ENCODE results near the gene FAM241B. TPM values are rescaled to one million over a fixed set of nuclear protein-coding genes. Genes with fewer than 3 reads are reported as not detected.

Gene FAM241B, protein sequence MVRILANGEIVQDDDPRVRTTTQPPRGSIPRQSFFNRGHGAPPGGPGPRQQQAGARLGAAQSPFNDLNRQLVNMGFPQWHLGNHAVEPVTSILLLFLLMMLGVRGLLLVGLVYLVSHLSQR
- 10 to 100 TPM; 11.1 to 12.3 TPM for total RNA-seq

DNA sequence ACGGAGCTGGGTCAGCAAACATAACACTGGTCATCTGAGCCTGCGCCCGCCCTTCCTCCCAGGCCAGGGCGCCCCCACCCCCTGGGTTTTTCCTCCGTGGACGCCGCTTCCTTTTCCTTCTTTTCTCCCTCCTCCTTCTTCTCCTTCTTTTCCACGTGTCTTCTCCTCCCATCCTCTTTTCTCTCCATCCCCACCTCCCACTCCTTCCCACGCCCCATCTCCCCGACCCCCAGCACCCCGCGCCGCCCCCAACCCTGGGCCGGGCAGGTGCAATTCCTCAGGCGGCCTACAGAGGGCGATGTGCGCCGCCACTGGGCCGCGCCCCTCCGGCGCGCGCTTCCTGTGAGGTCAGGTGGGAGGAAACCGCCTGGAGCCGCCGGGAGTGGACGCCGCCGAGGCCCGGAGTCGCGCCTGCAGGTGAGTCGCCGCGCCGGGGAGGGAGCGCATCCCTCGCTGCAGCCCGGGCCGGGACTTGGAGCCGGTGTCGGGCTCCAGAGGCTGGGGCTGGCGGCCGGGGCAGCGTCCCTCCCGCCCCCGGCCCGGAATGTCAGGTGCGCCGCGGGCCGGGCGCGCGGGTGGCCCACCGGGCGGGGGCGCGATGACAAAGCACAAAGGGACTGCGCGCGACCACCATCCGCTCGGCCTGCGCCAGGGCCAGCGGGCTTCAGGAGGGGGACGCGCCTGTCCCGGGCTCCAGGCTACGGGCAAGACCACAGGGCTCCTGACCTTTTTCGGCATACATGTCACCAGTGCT lies at the start of gene FAM241B:
Gene FAM241B (plus strand): TSS at position 351 of the 754 bp plus-strand sequence. CDS start 1,497 bp downstream, outside the sequence.
- CTCF ChIA-PET, result interaction anchor here (0.7 to 2.1 kb wide), 8 partner anchors 7 to 114 kb away, joined by 3 to 12 read pairs (median 6); partner anchors contain the start of gene NEUROG3

GRCh38 chr10:69580435-69580834 lies 49.6 kb upstream of the FAM241B start:
- Mint-ChIP-seq H3K27me3 (ENCODE audit: low read depth) (peaks cover 35% of the 10 kb centered on the region), H3K4me1 (ENCODE audit: low read depth) (no peaks in the 10 kb centered on the region), H3K4me3 (no peak overlapping the region), H3K36me3 (ENCODE audit: low read depth) (no peaks in the 10 kb centered on the region), H3K27ac (no peak overlapping the region), H3K9me3 (no peaks in the 10 kb centered on the region)
- DNase-seq, result no peak
- CTCF ChIA-PET, result interaction anchor here (0.7 kb wide), 1 partner anchor 172 kb away, joined by 3 read pairs; no protein-coding TSS in a partner anchor
- intact Hi-C loops (cut with micrococcal nuclease), result no loop called here

More for the DNA sequence above, at the start of gene FAM241B:
- peaks cover 3% of the 10 kb centered on the region for H3K9me3 Mint-ChIP-seq
- peak; percentile 85 for DNase-seq
- intact Hi-C loops (cut with micrococcal nuclease), result loop anchor here (2.0 kb wide), 1 partner anchor 221 kb away; no protein-coding TSS in a partner anchor
- H3K27me3 Mint-ChIP-seq (ENCODE audit: low read depth), result no peaks in the 10 kb centered on the region
- peaks cover 2% of the 10 kb centered on the region for H3K36me3 Mint-ChIP-seq (ENCODE audit: low read depth)
- peak within 1 kb of the TSS; percentile 72 for H3K4me3 Mint-ChIP-seq
- H3K4me1 Mint-ChIP-seq (ENCODE audit: low read depth), result peaks cover 5% of the 10 kb centered on the region
- H3K27ac Mint-ChIP-seq, result no peak within 1 kb of the TSS

DNA sequence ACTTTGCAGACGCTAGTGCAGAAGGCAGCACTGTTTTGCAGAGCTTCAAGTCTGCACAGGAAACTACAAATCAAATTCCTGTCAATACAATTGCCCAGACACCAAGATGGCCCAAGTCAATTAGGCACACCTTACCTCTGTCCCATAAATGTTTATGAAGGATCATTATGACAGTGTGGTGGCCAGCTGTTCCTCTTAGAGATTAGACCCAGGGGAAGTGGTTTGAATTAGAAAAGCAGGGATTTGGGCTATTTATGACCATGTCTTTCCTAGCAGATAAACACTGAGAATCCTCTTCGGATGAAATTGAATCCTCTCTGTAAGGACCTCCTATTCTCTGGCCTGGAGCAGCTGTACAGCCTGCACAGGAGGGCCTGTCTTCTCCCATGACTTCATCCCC lies 46.9 kb upstream of the FAM241B start:
- DNase-seq, result no peak
- CTCF ChIA-PET, result interaction anchor here (1.3 kb wide), 1 partner anchor 54 kb away, joined by 4 read pairs; no protein-coding TSS in a partner anchor
- no peaks in the 10 kb centered on the region for H3K36me3 Mint-ChIP-seq (ENCODE audit: low read depth)
- H3K27me3 Mint-ChIP-seq (ENCODE audit: low read depth), result peaks cover 20% of the 10 kb centered on the region
- H3K9me3 Mint-ChIP-seq, result no peaks in the 10 kb centered on the region
- H3K27ac Mint-ChIP-seq, result no peak overlapping the region
- intact Hi-C loops (cut with micrococcal nuclease), result no loop called here
- H3K4me3 Mint-ChIP-seq, result no peak overlapping the region
- H3K4me1 Mint-ChIP-seq (ENCODE audit: low read depth), result peaks cover 2% of the 10 kb centered on the region

DNA sequence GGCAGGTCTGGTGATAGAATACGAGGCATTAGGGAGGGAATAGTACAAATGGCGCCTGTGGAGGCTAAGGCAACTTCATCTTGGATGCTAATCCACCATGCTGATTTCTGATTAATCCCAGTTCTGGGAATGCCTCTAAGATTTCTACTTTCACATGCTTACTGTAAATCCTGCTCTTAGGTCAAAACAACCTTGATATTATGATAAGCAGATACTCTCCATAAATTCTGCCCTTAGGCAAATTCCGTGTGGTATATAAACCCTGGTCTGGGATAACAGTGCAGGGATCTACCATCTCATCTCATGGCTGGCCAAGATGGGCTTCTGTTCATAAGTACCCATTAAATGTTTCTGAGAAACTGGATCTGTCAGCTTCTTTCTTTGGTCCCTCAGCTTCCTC lies 45.4 kb upstream of the FAM241B start:
- H3K9me3 Mint-ChIP-seq, result no peaks in the 10 kb centered on the region
- peaks cover 12% of the 10 kb centered on the region for H3K4me1 Mint-ChIP-seq (ENCODE audit: low read depth)
- no peak overlapping the region for H3K4me3 Mint-ChIP-seq
- no peaks in the 10 kb centered on the region for H3K36me3 Mint-ChIP-seq (ENCODE audit: low read depth)
- CTCF ChIA-PET, result no interaction called here
- intact Hi-C loops (cut with micrococcal nuclease), result no loop called here
- no peak overlapping the region for H3K27ac Mint-ChIP-seq
- no peak for DNase-seq
- peaks cover 8% of the 10 kb centered on the region for H3K27me3 Mint-ChIP-seq (ENCODE audit: low read depth)

DNA sequence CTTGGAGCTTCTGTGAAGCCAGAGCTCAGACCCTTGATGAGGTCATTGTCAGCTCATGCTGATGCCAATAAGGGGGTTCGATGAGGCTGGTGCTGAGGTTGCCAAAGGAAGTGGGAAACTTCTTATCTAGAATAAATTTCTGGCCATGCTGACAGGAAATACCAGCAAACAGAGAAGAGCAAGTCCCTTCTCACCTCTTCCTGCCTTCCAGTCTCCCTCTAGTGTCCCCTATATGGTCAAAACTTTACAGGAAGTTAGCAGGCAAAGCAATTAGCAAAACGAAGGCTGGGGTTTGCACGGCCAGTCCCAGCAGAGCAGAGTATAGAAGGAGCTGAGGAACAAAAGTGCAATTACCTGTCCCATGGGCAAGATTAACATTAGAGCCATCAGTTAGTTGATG lies 41.7 kb upstream of the FAM241B start:
- no peak for DNase-seq
- H3K27me3 Mint-ChIP-seq (ENCODE audit: low read depth), result no peaks in the 10 kb centered on the region
- H3K9me3 Mint-ChIP-seq, result no peaks in the 10 kb centered on the region
- peaks cover 12% of the 10 kb centered on the region for H3K4me1 Mint-ChIP-seq (ENCODE audit: low read depth)
- no peak overlapping the region for H3K4me3 Mint-ChIP-seq
- CTCF ChIA-PET, result interaction anchor here (0.6 to 1.2 kb wide), 4 partner anchors 41 to 77 kb away, joined by 3 to 4 read pairs (median 4); no protein-coding TSS in a partner anchor
- H3K27ac Mint-ChIP-seq, result no peak overlapping the region
- no peaks in the 10 kb centered on the region for H3K36me3 Mint-ChIP-seq (ENCODE audit: low read depth)
- intact Hi-C loops (cut with micrococcal nuclease), result no loop called here

DNA sequence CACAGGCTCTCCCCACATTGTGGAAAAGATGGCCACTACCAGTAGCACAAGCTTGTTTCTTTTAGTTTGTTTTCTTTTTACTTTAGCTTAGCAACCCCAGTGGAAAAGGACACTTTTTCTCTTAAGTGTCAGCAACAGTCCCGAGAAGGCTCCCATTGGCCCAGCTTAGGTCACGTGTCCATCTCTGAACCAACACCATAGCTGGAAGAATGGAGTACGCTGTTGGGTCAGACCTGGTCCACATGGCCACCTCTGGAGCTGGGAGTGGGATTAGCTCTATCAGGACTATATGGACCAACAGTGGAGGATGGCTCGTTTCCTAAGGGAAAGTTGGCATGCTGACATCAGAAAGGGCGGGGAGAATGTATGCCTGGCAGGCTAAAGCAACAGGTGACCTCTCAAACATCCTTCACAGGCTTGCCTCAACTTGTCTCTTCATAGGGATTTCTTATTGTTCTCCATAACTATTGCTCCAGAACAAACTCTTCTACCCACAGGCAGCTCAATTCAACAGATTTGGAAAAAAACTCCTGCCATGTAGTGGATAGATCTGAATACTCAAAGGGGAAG lies 29.2 kb upstream of the FAM241B start:
- intact Hi-C loops (cut with micrococcal nuclease), result no loop called here
- H3K36me3 Mint-ChIP-seq (ENCODE audit: low read depth), result no peaks in the 10 kb centered on the region
- CTCF ChIA-PET, result interaction anchor here (0.6 kb wide), 1 partner anchor 75 kb away, joined by 3 read pairs; no protein-coding TSS in a partner anchor
- no peak for DNase-seq
- peaks cover 5% of the 10 kb centered on the region for H3K27me3 Mint-ChIP-seq (ENCODE audit: low read depth)
- no peaks in the 10 kb centered on the region for H3K4me1 Mint-ChIP-seq (ENCODE audit: low read depth)
- no peak overlapping the region for H3K4me3 Mint-ChIP-seq
- H3K27ac Mint-ChIP-seq, result no peak overlapping the region
- peaks cover 2% of the 10 kb centered on the region for H3K9me3 Mint-ChIP-seq

- CTCF ChIA-PET, result no interaction called here
- Mint-ChIP-seq H3K9me3 (peaks cover 10% of the 10 kb centered on the region), H3K4me1 (ENCODE audit: low read depth) (no peaks in the 10 kb centered on the region), H3K27me3 (ENCODE audit: low read depth) (peaks cover under 1% of the 10 kb centered on the region), H3K36me3 (ENCODE audit: low read depth) (no peaks in the 10 kb centered on the region), H3K4me3 (no peak overlapping the region), H3K27ac (no peak overlapping the region)
- no peak for DNase-seq
- intact Hi-C loops (cut with micrococcal nuclease), result no loop called here
These were observed 21.0 kb upstream of the FAM241B start for GRCh38 chr10:69609077-69609476.

GRCh38 chr10:69612760-69613159 lies 17.3 kb upstream of the FAM241B start:
- H3K4me3 Mint-ChIP-seq, result no peak overlapping the region
- CTCF ChIA-PET, result interaction anchor here (1.9 kb wide), 1 partner anchor 17 kb away, joined by 6 read pairs; no protein-coding TSS in a partner anchor
- H3K4me1 Mint-ChIP-seq (ENCODE audit: low read depth), result no peaks in the 10 kb centered on the region
- H3K9me3 Mint-ChIP-seq, result peaks cover 10% of the 10 kb centered on the region
- DNase-seq, result no peak
- H3K36me3 Mint-ChIP-seq (ENCODE audit: low read depth), result no peaks in the 10 kb centered on the region
- no peaks in the 10 kb centered on the region for H3K27me3 Mint-ChIP-seq (ENCODE audit: low read depth)
- H3K27ac Mint-ChIP-seq, result no peak overlapping the region
- intact Hi-C loops (cut with micrococcal nuclease), result no loop called here

- DNase-seq, result no peak
- Mint-ChIP-seq H3K4me1 (ENCODE audit: low read depth) (no peaks in the 10 kb centered on the region), H3K36me3 (ENCODE audit: low read depth) (no peaks in the 10 kb centered on the region), H3K9me3 (peaks cover 8% of the 10 kb centered on the region), H3K4me3 (no peak overlapping the region), H3K27ac (no peak overlapping the region), H3K27me3 (ENCODE audit: low read depth) (no peaks in the 10 kb centered on the region)
- intact Hi-C loops (cut with micrococcal nuclease), result no loop called here
- CTCF ChIA-PET, result interaction anchor here (0.7 to 1.9 kb wide), 4 partner anchors 15 to 203 kb away, joined by 3 to 6 read pairs (median 4); no protein-coding TSS in a partner anchor
These were observed 15.9 kb upstream of the FAM241B start for GRCh38 chr10:69614130-69614529.

- peaks cover 15% of the 10 kb centered on the region for H3K4me1 Mint-ChIP-seq (ENCODE audit: low read depth)
- H3K27ac Mint-ChIP-seq, result no peak overlapping the region
- intact Hi-C loops (cut with micrococcal nuclease), result no loop called here
- H3K27me3 Mint-ChIP-seq (ENCODE audit: low read depth), result no peaks in the 10 kb centered on the region
- CTCF ChIA-PET, result interaction anchor here (1.3 to 1.5 kb wide), 2 partner anchors 93 to 101 kb away, joined by 3 to 6 read pairs; no protein-coding TSS in a partner anchor
- H3K4me3 Mint-ChIP-seq, result no peak overlapping the region
- no peaks in the 10 kb centered on the region for H3K36me3 Mint-ChIP-seq (ENCODE audit: low read depth)
- H3K9me3 Mint-ChIP-seq, result no peaks in the 10 kb centered on the region
- no peak for DNase-seq
These were observed 13.7 kb upstream of the FAM241B start for GRCh38 chr10:69616358-69616757.

- Mint-ChIP-seq H3K4me3 (no peak overlapping the region), H3K9me3 (peaks cover 5% of the 10 kb centered on the region), H3K4me1 (ENCODE audit: low read depth) (peaks cover 22% of the 10 kb centered on the region), H3K27ac (no peak overlapping the region), H3K27me3 (ENCODE audit: low read depth) (no peaks in the 10 kb centered on the region), H3K36me3 (ENCODE audit: low read depth) (no peaks in the 10 kb centered on the region)
- intact Hi-C loops (cut with micrococcal nuclease), result no loop called here
- CTCF ChIA-PET, result interaction anchor here (0.6 to 2.7 kb wide), 4 partner anchors 11 to 213 kb away, joined by 3 to 12 read pairs (median 6); partner anchors contain the start of gene FAM241B
- DNase-seq, result no peak
These were observed 11.3 kb upstream of the FAM241B start for GRCh38 chr10:69618746-69619145.

DNA sequence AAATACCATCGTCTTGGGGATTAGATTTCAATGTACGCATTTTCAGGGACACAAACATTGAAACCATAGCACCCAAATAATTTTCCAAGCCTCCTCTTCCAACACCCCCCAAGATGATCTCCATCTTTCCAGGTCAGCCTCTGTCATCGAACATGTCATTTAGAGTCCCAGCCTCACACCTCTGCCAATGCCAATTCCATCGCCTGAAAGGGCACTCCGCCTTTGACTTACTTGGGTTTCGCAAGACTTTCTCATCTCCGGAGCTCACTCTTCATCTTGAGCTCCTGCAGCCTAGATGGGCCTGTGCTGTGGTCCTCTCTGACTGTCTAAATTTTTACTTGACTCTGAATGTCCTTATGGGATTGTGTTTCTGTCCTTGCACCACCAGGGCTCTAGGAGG lies 10.4 kb upstream of the FAM241B start:
- no peak overlapping the region for H3K27ac Mint-ChIP-seq
- H3K4me3 Mint-ChIP-seq, result no peak overlapping the region
- peaks cover 30% of the 10 kb centered on the region for H3K4me1 Mint-ChIP-seq (ENCODE audit: low read depth)
- H3K9me3 Mint-ChIP-seq, result peaks cover 11% of the 10 kb centered on the region
- CTCF ChIA-PET, result interaction anchor here (0.6 to 2.7 kb wide), 3 partner anchors 10 to 330 kb away, joined by 3 to 12 read pairs (median 9); partner anchors contain the start of gene FAM241B
- no peaks in the 10 kb centered on the region for H3K27me3 Mint-ChIP-seq (ENCODE audit: low read depth)
- H3K36me3 Mint-ChIP-seq (ENCODE audit: low read depth), result peaks cover 1% of the 10 kb centered on the region
- DNase-seq, result no peak
- intact Hi-C loops (cut with micrococcal nuclease), result no loop called here
